Measurements from ENCODE around the gene CTDSPL2.
A peak's percentile ranks its signal among the peaks of the same experiment; 100 is the strongest.

GRCh38 chr15:44545913-44546802 is 118.7 kb downstream of the CTDSPL2 start:
- TF ChIP-seq CTCF (conservative IDR thresholded peaks at IDR 0.05; ENCODE audit: low read depth in 2 of 2) (peak; percentile 55 to 65), EZH2 (IDR thresholded peaks at IDR 0.05; ENCODE audit: low read depth, unreplicated experiment) (no peak), EZH2phosphoT487 (IDR thresholded peaks at IDR 0.05; ENCODE audit: unreplicated experiment) (no peak), NANOG (IDR thresholded peaks at IDR 0.05; ENCODE audit: borderline replicate concordance) (no peak), ZNF114 (CRISPR knock-in tag; IDR thresholded peaks at IDR 0.05) (no peak), REST (IDR thresholded peaks at IDR 0.05; ENCODE audit: unreplicated experiment) (no peak), POLR2AphosphoS5 (IDR thresholded peaks at IDR 0.05; ENCODE audit: low read depth) (no peak), STAT1 (IDR thresholded peaks at IDR 0.05; ENCODE audit: unreplicated experiment) (no peak), ETS1 (IDR thresholded peaks at IDR 0.05) (no peak), JUNB (IDR thresholded peaks at IDR 0.05; ENCODE audit: unreplicated experiment) (no peak)
